Activated T-cell treated with anti-CD3 and anti-CD28 coated beads, Interleukin-2, amount 50 U/mL, for 4 hours (primary cell): ENCODE results near the gene ZNF69. TPM values are rescaled to one million over a fixed set of nuclear protein-coding genes. Genes with fewer than 3 reads are reported as not detected.
"Not testable (repeated sequence)": the region's sequence is repeated elsewhere in the genome, so short reads cannot be mapped to it uniquely, and the experiment has no call there.

Source experiments
- ATAC-seq, 2 donors: fragments of 200-7000 bp; cut with Tn5 transposase; one replicate each; pipeline ENCODE4 v1.10.0; 2021
- DNase-seq: peaks from one replicate; pipeline ENCODE4 v3.0.0-alpha.2; 2020
- H3K27me3 Mint-ChIP-seq: one replicate; pipeline ENCODE4 v1.8.0; 2021; ENCODE audit warnings: low read depth, mixed read lengths
- H3K36me3 Mint-ChIP-seq: one replicate; pipeline ENCODE4 v1.8.0; 2022; ENCODE audit warnings: mixed read lengths; ENCODE audit not compliant: insufficient read depth
- H3K4me1 Mint-ChIP-seq: one replicate; pipeline ENCODE4 v1.8.0; 2021; ENCODE audit warnings: low read depth, mixed read lengths
- H3K4me3 Mint-ChIP-seq: one replicate; pipeline ENCODE4 v1.8.0; 2021; ENCODE audit warnings: mild to moderate bottlenecking, moderate library complexity, mixed read lengths
- H3K9me3 Mint-ChIP-seq: one replicate; pipeline ENCODE4 v1.8.0; 2021; ENCODE audit warnings: mixed read lengths
- total RNA-seq, 3 donors: library from RNA; stranded (reverse); gene quantifications; one replicate each; pipeline ENCODE4 v1.2.1, GENCODE V29; 2021

ZNF69 gene
- total RNA-seq, result 1 to 10 TPM in 2 of 3 donors, under 1 TPM in 1; 0.78 to 1.2 (median 1.1) TPM

DNA sequence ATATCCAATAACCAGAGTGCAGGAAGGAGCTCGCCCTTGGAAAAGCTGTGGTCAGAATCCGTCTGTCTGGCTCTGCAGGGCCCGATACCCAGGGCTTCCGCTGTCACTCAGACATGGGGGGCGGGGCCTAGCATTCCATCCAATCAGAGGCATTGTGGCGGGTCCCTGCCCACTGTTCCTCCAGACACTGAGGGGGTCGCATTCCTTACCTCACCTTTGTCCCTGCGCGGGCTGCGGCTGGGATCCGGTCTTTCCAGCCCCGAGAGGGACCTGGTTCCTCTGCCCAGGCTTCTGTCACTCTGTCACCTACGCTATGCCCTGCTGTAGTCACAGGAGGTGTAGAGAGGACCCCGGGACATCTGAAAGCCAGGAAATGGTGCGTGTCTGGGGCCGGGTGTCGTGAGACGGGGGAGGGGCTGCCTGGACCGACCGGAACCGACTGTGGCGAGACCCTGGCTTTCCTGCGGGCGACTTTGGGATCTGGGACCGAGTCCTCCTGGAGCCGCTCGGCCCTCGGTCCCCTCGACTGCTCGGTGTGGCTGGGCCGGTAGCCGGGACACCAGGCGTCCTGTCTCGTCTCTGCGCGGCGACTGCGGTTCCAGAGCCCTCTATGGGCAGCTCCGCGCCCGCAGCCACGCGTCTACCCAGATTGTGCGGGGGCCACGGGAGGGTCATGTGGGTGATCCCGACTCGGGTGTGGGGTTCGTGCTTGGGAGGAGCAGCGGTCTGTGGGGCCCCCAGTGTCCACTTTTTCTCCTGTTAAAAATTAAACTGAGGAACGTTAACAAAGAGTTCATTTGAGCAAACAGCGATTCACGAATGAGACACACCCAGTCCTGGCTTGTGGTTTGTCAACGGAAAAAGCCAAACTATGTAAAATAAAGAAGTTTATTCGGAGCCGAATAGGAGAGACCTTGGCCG is at the start of gene ZNF69:
TSS of gene ZNF69 (plus strand) at position 172 of the 921 bp plus-strand sequence. CDS start at position 314, 142 bp downstream.
- H3K4me3 Mint-ChIP-seq, result peak within 1 kb of the TSS; percentile 86
- peaks cover 24% of the 10 kb centered on the region for H3K4me1 Mint-ChIP-seq
- peak; percentile 87 to 91 for ATAC-seq
- DNase-seq, result peak; percentile 44
- no peaks in the 10 kb centered on the region for H3K27me3 Mint-ChIP-seq
- H3K36me3 Mint-ChIP-seq, result no peaks in the 10 kb centered on the region
- peaks cover 4% of the 10 kb centered on the region for H3K9me3 Mint-ChIP-seq

DNA sequence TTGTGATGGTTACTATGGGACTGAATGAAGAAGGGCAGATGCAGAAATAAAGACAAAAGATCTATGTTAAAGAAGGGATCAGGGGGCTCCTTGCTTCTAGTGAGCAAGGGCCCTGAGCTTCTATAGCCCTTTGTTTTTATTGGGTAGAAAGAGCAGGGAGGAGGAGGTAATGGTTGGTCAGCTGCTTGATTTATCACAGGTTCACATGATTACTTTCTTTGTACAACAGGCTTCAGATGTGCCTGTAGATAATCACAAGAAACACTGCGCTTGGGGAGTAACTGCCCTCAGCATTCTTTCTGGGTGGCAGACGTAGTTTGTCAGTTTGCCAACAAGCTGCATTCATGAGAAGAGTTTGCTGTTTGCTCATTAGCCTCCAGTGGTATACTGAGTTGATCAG is 43.9 kb upstream of the ZNF69 start:
- H3K27me3 Mint-ChIP-seq, result no peaks in the 10 kb centered on the region
- no peak for ATAC-seq
- peaks cover 3% of the 10 kb centered on the region for H3K9me3 Mint-ChIP-seq
- no peaks in the 10 kb centered on the region for H3K36me3 Mint-ChIP-seq
- DNase-seq, result no peak
- H3K4me3 Mint-ChIP-seq, result no peak overlapping the region
- H3K4me1 Mint-ChIP-seq, result peaks cover 8% of the 10 kb centered on the region

DNA sequence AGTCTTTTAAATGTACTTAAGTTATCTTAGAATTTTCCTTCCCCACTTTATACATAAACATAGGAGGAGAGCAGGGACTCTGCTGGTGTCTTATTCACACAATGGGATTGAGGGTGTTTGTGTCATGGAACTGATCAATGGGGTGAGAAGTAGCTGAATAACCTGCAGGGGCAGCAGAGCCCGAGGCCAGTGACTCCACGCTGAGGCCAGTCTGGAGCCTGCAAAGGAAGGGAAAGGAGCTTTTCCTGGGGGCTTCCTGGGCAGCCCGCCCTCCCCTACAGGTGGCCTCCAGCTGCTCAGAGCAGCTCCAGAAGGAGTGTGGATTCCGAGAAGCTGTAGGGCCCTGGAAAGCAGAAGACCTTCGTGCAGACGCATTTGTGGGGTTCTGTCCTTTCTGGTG is 40.0 kb upstream of the ZNF69 start:
- not testable (repeated sequence) for H3K36me3 Mint-ChIP-seq, DNase-seq, H3K9me3 Mint-ChIP-seq, H3K27me3 Mint-ChIP-seq, ATAC-seq
- peak overlapping the region; percentile 87 for H3K4me3 Mint-ChIP-seq
- peaks cover 25% of the 10 kb centered on the region for H3K4me1 Mint-ChIP-seq

DNA sequence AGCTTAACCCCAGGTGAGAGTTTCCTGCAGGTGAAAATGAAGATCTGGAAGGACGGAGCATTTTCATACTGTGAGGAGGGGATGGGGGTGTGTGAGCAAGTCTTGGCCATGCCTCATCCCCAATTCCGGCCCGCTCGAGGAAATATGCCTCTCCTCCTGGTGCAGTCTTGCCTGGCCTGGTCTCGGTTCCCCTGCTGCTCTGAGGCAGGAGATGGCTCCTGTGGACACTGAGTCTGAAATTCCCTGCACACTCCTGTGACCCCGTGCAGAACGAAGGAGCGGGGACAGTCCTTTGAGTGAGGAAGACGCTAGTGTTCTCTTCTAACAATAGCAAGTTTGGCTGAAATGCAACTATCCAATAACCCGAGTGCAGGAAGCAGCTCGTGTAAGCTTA is 39.4 kb upstream of the ZNF69 start:
- Mint-ChIP-seq H3K4me3 (peak overlapping the region; percentile 87), H3K27me3 (no peaks in the 10 kb centered on the region), H3K9me3 (no peaks in the 10 kb centered on the region), H3K4me1 (peaks cover 25% of the 10 kb centered on the region), H3K36me3 (peaks cover 8% of the 10 kb centered on the region)
- DNase-seq, result no peak
- peak in 1 of 2 donors; percentile 6 for ATAC-seq

DNA sequence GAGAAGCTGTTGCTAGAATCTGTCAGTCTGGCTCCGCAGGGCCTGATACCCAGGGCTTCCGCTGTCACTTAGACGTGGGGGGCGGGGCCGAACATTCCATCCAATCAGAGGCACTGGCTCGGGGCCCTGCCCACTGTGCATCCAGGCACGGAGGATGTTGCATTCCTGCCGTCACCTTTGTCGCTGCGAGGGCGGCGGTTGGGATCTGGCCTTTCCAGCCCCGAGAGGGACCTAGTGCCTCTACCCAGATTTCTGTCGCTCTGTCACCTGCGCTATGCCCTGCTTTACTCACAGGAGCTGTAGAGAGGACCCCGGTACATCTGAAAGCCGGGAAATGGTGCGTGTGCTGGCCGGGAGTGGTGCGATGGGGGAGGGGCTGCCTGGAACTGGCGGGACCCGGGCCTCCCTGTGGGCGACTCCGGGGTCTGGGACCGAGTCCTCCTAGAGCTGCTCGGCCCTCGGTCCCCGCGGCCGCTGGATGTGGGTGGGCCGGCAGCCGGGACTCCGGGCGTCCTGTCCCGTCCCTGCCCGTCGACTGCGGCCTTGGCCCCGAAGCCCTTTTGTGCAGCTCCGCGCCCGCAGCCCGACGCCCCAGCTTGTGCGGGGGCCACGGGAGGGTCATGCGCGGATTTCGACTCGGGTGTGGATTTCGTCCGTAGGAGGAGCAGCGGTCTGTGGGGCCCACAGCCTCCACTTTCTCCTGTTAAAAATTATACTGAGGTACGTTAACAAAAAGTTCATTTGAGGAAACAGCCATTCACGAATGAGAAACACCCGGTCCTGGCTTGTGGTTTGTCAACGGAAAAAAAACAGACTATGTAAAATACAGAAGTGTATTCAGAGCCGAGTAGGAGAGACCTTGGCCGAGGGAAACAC is 38.8 kb upstream of the ZNF69 start, which contains the start of gene ZNF439:
TSS of gene ZNF439 (plus strand) at position 133 of the 876 bp plus-strand sequence. CDS start at position 275, 142 bp downstream.
- Mint-ChIP-seq H3K9me3 (no peaks in the 10 kb centered on the region), H3K27me3 (no peaks in the 10 kb centered on the region), H3K36me3 (peaks cover 11% of the 10 kb centered on the region), H3K4me3 (peak within 1 kb of the TSS; percentile 87), H3K4me1 (peaks cover 25% of the 10 kb centered on the region)
- DNase-seq (peak; percentile 74), ATAC-seq (peak; percentile 100)

DNA sequence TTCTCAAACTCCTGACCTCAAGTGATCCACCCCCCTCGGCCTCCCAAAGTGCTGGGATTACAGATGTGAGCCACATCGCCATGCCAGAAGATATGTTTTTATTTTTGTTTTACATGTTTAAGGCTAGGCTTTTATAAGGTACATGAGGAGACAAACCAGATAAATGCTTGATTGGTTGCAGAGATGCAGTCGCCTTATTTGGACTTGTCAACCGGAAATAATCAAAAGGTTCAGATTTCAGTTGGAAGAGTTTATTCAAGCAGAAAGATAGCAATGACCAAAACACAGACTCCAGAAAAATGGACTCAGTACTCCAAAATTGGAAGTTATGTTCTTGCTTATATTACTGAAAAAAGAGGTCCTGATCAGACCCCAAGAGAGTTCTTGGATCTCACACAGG is 37.3 kb upstream of the ZNF69 start:
- not testable (repeated sequence) for ATAC-seq, H3K27me3 Mint-ChIP-seq, DNase-seq, H3K4me3 Mint-ChIP-seq, H3K9me3 Mint-ChIP-seq
- Mint-ChIP-seq H3K36me3 (peaks cover 18% of the 10 kb centered on the region), H3K4me1 (peaks cover 25% of the 10 kb centered on the region)

DNA sequence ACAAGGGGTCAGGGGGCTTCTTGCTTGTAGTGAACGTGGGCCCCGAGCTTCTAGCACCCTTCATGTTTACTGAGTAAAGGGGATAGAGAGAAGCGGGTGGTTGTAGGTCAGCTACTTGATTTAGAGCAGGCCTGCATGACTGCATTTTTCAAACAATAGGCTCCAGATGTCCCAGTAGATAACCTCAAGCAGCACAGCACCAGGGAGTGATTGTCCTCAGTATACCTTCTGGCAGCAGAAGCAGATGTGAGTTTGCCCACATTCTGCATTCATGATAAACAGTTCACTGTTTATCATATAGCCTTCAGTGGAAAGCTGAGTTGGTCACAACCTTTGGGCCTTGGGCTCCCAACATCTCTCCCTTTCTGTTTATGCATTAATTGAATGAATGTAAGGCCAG is 34.2 kb upstream of the ZNF69 start:
- ATAC-seq (no peak), DNase-seq (no peak)
- Mint-ChIP-seq H3K9me3 (peaks cover 26% of the 10 kb centered on the region), H3K27me3 (no peaks in the 10 kb centered on the region), H3K4me3 (no peak overlapping the region), H3K36me3 (peaks cover 36% of the 10 kb centered on the region), H3K4me1 (peaks cover 19% of the 10 kb centered on the region)

DNA sequence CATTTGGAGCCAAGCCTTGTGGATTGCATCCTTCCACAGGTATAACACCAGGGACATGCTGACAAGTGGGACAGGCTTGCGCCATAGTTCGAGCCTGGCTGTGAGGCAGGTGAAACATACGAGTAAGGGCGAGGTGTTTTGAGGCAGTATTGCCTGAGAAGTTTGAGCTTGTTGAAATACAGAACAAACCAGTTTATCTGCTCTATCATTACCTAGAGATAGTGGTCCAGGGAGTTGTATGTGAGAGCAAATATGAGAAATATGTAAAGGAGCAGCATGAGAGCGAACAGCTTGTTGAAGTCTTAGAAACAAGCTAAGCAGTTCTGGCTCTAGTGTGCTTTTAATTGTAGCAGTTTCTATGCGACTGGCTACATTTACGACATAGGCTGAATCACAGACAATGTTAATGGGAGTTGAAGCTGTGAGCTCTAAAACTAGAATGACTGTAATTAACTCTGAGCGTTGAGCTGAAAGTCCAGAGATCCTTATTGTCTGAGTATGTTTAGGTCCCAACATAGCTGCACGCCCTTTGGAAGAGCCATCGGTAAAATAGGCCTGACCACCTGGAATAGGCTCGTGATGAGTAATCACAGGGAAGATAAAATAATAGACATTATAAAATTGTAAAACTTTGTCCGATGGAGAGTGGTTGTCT is 30.9 kb upstream of the ZNF69 start:
- no peak for DNase-seq
- Mint-ChIP-seq H3K9me3 (peaks cover 58% of the 10 kb centered on the region), H3K4me1 (peaks cover 2% of the 10 kb centered on the region), H3K4me3 (no peak overlapping the region), H3K36me3 (peaks cover 45% of the 10 kb centered on the region), H3K27me3 (no peaks in the 10 kb centered on the region)
- no peak for ATAC-seq

DNA sequence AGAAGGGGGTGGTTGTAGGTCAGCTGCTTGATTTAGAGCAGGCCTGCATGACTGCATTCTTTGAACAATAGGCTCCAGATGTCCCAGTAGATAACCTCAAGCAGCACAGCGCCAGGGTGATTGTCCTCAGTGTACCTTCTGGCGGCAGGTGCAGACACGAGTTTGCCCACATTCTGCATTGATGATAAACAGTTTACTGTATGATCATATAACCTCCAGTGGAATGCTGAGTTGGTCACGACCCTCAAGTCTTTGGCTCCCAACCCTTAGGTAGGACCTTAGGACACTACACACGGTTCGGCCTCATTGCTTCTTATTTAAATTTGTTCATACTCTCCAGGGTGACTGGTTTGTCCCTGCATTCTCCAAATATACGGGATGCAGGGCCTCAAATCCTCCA is 26.9 kb upstream of the ZNF69 start:
- Mint-ChIP-seq H3K4me1 (no peaks in the 10 kb centered on the region), H3K9me3 (peaks cover 75% of the 10 kb centered on the region), H3K27me3 (no peaks in the 10 kb centered on the region), H3K4me3 (no peak overlapping the region), H3K36me3 (peaks cover 50% of the 10 kb centered on the region)
- no peak for ATAC-seq
- DNase-seq, result no peak

DNA sequence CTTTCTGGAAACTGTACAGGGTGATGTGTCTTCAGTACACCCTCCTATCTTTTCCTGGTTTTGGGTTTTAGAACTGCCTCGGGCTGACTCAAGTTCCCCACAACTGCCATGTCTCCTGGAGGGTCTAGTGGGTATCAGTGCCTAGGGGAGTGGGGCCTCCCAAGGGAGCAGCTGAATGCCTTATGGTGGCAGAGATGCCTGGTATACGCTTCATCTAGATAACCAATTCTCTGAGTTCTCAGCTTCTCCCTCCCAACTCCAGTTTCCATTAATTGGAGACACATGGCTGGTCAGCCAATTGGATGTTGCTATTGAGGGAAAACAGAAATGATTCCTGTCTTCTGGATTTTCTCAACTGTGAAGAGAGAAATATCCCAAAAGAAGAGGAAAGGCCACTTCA is 26.3 kb upstream of the ZNF69 start:
- Mint-ChIP-seq H3K4me3 (no peak overlapping the region), H3K36me3 (peaks cover 49% of the 10 kb centered on the region), H3K27me3 (no peaks in the 10 kb centered on the region), H3K9me3 (peaks cover 72% of the 10 kb centered on the region), H3K4me1 (no peaks in the 10 kb centered on the region)
- no peak for ATAC-seq
- DNase-seq, result no peak

DNA sequence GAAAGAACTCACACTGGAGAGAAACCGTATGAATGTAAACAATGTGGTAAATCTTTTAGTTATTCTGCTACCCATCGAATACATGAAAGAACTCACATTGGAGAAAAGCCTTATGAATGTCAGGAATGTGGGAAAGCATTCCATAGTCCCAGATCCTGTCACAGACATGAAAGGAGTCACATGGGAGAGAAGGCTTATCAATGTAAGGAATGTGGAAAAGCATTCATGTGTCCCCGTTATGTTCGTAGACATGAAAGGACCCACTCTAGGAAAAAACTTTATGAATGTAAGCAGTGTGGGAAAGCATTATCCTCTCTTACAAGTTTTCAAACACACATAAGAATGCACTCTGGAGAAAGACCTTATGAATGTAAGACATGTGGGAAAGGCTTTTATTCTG is 19.8 kb upstream of the ZNF69 start:
- not testable (repeated sequence) for H3K4me3 Mint-ChIP-seq, H3K4me1 Mint-ChIP-seq, ATAC-seq, H3K27me3 Mint-ChIP-seq, DNase-seq
- Mint-ChIP-seq H3K36me3 (peaks cover 45% of the 10 kb centered on the region), H3K9me3 (peaks cover 55% of the 10 kb centered on the region)

DNA sequence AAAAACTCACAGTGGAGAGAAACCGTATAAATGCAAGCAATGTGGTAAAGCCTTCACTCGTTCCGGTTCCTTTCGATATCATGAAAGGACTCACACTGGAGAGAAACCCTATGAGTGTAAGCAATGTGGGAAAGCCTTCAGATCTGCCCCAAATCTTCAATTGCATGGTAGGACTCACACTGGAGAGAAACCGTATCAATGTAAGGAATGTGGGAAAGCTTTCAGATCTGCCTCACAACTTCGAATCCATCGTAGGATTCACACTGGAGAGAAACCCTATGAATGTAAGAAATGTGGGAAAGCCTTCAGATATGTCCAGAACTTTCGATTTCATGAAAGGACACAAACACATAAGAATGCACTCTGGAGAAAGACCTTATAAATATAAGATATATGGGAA is 19.4 kb upstream of the ZNF69 start:
- DNase-seq, result no peak
- Mint-ChIP-seq H3K27me3 (no peaks in the 10 kb centered on the region), H3K36me3 (peaks cover 44% of the 10 kb centered on the region), H3K4me3 (no peak overlapping the region), H3K4me1 (no peaks in the 10 kb centered on the region), H3K9me3 (peaks cover 54% of the 10 kb centered on the region)
- no peak for ATAC-seq

DNA sequence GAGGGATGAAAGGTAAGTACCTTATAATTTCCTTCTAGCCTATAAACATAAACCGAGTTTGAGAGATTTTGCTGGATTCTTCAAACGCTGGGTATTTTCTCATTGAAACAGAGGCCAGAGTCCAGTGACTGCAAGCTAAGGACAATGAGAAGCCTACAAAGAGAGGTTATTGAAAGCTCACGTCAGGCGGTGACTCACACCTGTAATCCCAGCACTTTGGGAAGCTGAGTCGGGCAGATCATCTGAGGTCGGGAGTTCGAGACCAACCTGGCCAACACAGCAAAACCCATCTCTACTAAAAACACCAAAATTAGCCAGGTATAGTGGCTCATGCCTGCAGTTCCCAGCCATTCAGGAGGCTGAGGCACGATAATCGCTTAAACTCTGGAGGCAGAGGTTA is 15.0 kb upstream of the ZNF69 start:
- no peaks in the 10 kb centered on the region for H3K4me1 Mint-ChIP-seq
- H3K9me3 Mint-ChIP-seq, result peaks cover 29% of the 10 kb centered on the region
- ATAC-seq (no peak), DNase-seq (no peak)
- H3K36me3 Mint-ChIP-seq, result peaks cover 17% of the 10 kb centered on the region
- no peak overlapping the region for H3K4me3 Mint-ChIP-seq
- H3K27me3 Mint-ChIP-seq, result no peaks in the 10 kb centered on the region

DNA sequence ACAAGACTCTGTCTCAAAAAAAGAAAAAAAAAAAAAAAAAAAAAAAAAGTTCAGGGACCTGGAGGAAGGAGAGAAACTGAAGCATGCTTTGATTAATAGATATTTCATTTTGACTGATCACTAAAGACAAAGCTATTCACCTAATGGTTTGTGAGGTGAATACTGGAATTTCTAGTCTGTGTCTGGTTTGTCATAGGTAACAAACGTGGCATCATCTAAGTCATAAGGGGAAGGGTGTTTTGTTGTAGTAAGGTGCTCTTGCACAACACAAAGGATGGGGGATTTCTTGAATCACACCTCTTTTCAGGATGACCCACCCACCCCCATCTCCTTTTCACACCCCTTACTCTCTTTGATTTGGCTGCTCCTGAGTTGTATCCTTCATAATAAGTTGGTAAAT is 13.8 kb upstream of the ZNF69 start:
- ATAC-seq (no peak), DNase-seq (no peak)
- Mint-ChIP-seq H3K27me3 (no peaks in the 10 kb centered on the region), H3K36me3 (peaks cover 6% of the 10 kb centered on the region), H3K4me1 (no peaks in the 10 kb centered on the region), H3K9me3 (peaks cover 18% of the 10 kb centered on the region), H3K4me3 (no peak overlapping the region)
